GM11168 (cell line): ENCODE results near the gene PTTG1.

Experiments
- in situ Hi-C: fragments of 300-500 bp; cut with MboI; formaldehyde crosslinking; loops from one replicate; pipeline ENCODE4 v1.12.0; 2022; ENCODE audit warnings: low sequenced_read_pairs; ENCODE audit not compliant: unreplicated experiment

PTTG1 gene

GRCh38 chr5:160468363-160468975, 46.8 kb downstream of the PTTG1 start:
- in situ Hi-C loops, result no loop called here

GRCh38 chr5:160469156-160470144, 47.8 kb downstream of the PTTG1 start:
- in situ Hi-C loops, result no loop called here

GRCh38 chr5:160470437-160471361, 49.0 kb downstream of the PTTG1 start:
- in situ Hi-C loops, result no loop called here

GRCh38 chr5:160471761-160472160, 50.1 kb downstream of the PTTG1 start:
- in situ Hi-C loops, result no loop called here

DNA sequence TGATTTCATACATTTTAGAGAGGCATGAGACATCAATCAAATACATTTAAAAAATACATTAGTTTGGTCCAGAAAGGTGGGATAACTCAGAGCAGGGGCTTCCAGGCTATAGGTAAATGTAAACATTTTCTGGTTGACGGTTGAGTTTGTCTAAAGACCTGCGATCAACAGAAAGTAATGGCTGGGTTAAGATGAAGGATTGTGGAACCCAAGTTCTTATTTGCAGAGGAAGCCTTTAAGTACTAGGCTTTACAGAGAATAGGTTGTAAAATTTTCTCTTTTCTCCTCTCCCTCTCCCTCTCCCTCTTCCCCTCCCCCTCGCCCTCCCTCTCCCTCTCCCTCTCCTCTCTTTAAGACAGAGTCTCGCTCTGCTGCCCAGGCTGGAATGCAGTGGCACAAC, 50.8 kb downstream of the PTTG1 start:
- in situ Hi-C loops, result no loop called here

DNA sequence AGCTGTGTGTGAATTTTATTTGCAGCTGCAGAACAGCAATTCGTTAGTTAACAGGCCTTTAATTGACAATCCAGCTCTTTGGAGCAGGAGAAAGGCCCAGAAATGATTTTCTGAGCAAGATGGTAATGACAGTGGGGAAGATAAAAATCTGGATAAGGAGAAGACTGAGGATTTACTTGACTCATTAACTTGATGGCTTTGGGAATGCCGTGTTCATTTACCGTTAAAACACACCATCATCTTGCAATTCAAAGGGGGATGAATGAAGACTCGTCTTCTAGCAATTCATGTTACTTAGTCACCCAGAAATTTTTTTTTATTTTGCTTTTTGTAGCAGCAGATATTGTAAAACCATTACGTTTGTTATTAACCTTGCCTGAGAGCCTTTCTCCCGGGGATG, 52.0 kb downstream of the PTTG1 start:
- in situ Hi-C loops, result no loop called here

GRCh38 chr5:160474084-160474483, 52.4 kb downstream of the PTTG1 start:
- in situ Hi-C loops, result no loop called here

- in situ Hi-C loops, result no loop called here
Observed at GRCh38 chr5:160475864-160476438, 54.3 kb downstream of the PTTG1 start.

GRCh38 chr5:160477266-160477970, 55.8 kb downstream of the PTTG1 start:
- in situ Hi-C loops, result no loop called here

DNA sequence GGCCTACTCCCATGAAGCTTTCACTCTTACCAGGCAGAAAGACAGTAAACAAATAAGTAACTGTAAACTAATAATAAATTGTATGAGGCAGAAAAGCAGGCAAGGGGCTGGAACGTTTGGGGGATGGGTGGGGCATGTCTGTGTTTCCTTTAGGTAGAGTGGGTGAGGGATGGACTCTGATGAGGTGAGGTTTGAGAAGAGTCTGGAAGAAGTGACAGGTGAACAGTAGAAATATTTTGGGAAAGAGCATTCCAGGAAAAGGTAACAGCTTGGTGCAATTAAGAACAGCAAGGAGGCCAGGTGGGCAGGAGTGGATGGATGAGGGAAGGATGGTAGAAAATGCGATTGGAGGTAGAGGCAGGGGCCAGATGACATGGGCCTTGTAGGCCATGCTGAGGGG, 56.5 kb downstream of the PTTG1 start:
- in situ Hi-C loops, result no loop called here
